Measurements from ENCODE around the gene CCDC177. TPM values are rescaled to one million over a fixed set of nuclear protein-coding genes. Genes with fewer than 3 reads are reported as not detected.

The CCDC177 gene
- total and polyA plus RNA-seq, 9 of the 15 experiments (the other 6 are each of a cell fraction or from before 2014, with no cell fraction given), result not detected

DNA sequence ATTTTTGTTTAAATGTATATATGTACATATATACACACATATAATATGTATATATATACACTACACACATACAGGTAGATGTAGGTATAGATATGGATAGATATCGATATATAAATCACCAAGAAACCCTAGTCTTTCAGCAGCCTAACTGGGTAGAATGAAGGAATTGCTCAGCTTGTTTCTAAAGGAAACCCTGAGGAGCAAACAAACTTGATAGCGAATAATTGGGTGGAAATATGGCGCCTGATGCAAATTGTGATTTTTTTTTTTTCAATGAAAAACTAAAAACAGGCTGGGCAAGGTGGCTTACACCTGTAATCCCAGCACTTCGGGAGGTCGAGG, 254 bp upstream of the CCDC177 start:
- Histone ChIP-seq H3K27ac (ENCODE audit: extremely low read depth, low read depth, low read length) (no peak overlapping the region), H3K79me2 (ENCODE audit: control insufficient read depth, insufficient read depth, low read length) (no peaks in the 10 kb centered on the region), H3K4me2 (ENCODE audit: insufficient read depth, low read length) (no peak overlapping the region), H3K27me3 (ENCODE audit: control insufficient read depth in 2 of 2, insufficient read depth in 2 of 2, low read length in 2 of 2) (peaks cover 0 to 29% of the 10 kb centered on the region in 2 experiments; a peak in 3 of 5 replicates), H4K20me1 (replicated peaks; ENCODE audit: control insufficient read depth, insufficient read depth, low read length) (no peaks in the 10 kb centered on the region), H3K4me1 (replicated peaks in 1 of 2; ENCODE audit: control insufficient read depth in 2 of 2, insufficient read depth in 2 of 2, low read length in 2 of 2) (peaks cover 3 to 17% of the 10 kb centered on the region in 2 experiments; a peak in 3 of 5 replicates), H3K9ac (ENCODE audit: insufficient read depth in 1 of 2, low read depth in 2 of 2, low read length in 2 of 2) (no peak overlapping the region), H2AFZ (ENCODE audit: low read depth, low read length) (0 out of 2 replicates have a peak overlapping the region, but pooled peaks have one; percentile 2), H3K9me3 (replicated peaks; ENCODE audit: control insufficient read depth, insufficient read depth, low read depth, low read length) (no peaks in the 10 kb centered on the region), H3K4me3 (no peak overlapping the region), H3K9me1 (ENCODE audit: control insufficient read depth, insufficient read depth, low read length) (no peaks in the 10 kb centered on the region), H3K36me3 (ENCODE audit: control insufficient read depth, insufficient read depth, low read length) (no peaks in the 10 kb centered on the region)
- ATAC-seq (no peak), FAIRE-seq (no peak), DNase-seq (ENCODE audit: extremely low read depth in 1 of 4, low spot score in 3 of 4) (no peak)
- ChIA-PET CTCF (ENCODE audit: low intra/inter-chr PET ratio) (interaction anchor here (0.6 to 1.9 kb wide), 4 partner anchors 39 to 743 kb away, joined by 3 to 6 read pairs (median 3); no protein-coding TSS in a partner anchor), POLR2A (interaction anchor here (0.6 kb wide), 3 partner anchors 31 to 238 kb away, joined by 3 read pairs; no protein-coding TSS in a partner anchor)
- BruUV-seq (replicated peaks), result no TSS peak
- intact Hi-C loops (cut with micrococcal nuclease), result loop anchor here (1.0 to 10.0 kb wide), 2 partner anchors 27 to 330 kb away; no protein-coding TSS in a partner anchor
- 0% methylated on average over 5 of the region's 5 CpGs for WGBS (ENCODE audit: insufficient coverage, low coverage, missing lambda C conversion rate)
- in situ Hi-C loops (cut with MboI), result loop anchor here (25.0 kb wide), 1 partner anchor 462 kb away; no protein-coding TSS in a partner anchor
- TF ChIP-seq ATF1 (CRISPR knock-in tag; IDR thresholded peaks at IDR 0.05) (no peak), ATF1 (tag; IDR thresholded peaks at IDR 0.05) (no peak), FOSL1 (tag; conservative IDR thresholded peaks at IDR 0.05) (no peak), CBFB (CRISPR knock-in tag; IDR thresholded peaks at IDR 0.05) (no peak), MYC (IDR thresholded peaks at IDR 0.05; ENCODE audit: low read depth, low read length) (no peak), MYC (CRISPR knock-in tag; IDR thresholded peaks at IDR 0.05; ENCODE audit: borderline replicate concordance, low read depth) (no peak), NELFE (IDR thresholded peaks at IDR 0.05; ENCODE audit: insufficient read depth, insufficient read length) (no peak), HDAC6 (IDR thresholded peaks at IDR 0.05; ENCODE audit: low read depth, low read length) (no peak), JUND (IDR thresholded peaks at IDR 0.05; ENCODE audit: borderline replicate concordance, low read depth, low read length) (no peak), JUND (tag; IDR thresholded peaks at IDR 0.05; ENCODE audit: borderline replicate concordance, low read depth, low read length) (no peak), ZZZ3 (IDR thresholded peaks at IDR 0.05) (no peak), NFIX (CRISPR knock-in tag; IDR thresholded peaks at IDR 0.05; ENCODE audit: low read depth) (no peak), GTF2A2 (tag; IDR thresholded peaks at IDR 0.05) (no peak), MBD1 (CRISPR knock-in tag; IDR thresholded peaks at IDR 0.05) (no peak), ZNF589 (CRISPR knock-in tag; IDR thresholded peaks at IDR 0.05; ENCODE audit: low read depth) (no peak)
- TF ChIP-seq, protein P1, sequence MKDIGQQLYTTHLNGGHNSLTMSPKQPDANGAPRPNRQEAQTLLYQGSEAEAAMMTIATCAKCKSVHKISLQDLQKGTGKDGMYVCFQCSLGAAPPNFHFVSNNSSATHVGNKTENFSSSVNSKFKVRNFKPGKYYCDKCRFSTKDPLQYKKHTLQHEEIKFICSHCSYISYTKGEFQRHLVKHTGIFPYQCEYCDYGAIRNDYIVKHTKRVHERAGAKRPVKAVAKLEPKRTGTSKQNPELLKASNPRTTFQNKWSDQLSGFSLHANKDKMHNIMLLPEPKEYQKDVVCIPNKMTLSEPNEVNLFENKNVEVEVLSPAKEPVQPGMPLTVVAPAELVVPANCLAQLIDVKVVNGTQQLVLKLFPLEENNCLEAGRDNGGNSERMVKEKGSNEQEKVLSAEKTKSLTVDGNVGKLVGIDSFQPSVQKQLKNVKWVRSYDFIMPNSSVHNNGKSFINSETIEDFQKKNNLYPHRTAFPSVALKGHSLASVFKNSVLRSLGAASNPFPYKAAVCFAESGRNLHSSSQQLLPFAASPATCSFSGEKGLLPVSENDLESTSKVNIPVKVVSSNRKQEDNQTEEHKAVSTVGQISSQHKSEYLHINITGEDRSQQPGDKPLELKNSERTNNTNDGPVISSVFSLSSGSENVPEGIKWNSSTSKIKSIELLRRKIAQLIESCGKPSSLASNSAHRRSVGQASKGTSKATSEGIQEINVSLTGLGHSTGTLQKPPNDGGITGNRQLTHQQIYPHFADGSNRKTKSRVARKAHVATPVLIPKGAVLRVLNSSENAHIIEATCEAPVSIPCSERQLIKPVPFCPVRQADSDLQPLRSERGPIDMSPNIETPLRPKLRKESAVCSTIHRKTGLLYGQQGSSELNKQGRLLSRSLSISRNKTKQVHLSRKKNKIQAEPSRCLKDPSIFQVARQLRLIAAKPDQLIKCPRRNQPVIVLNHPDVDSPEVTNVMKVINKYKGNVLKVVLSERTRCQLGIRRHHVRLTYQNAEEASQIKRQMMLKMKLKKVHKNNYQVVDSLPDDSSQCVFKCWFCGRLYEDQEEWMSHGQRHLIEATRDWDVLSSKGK (CRISPR knock-in tag; IDR thresholded peaks at IDR 0.05), result no peak
